ENCODE measurements around the gene OR5AN1. TPM values are rescaled to one million over a fixed set of nuclear protein-coding genes. Genes with fewer than 3 reads are reported as not detected.
"Not testable (repeated sequence)": the region's sequence is repeated elsewhere in the genome, so short reads cannot be mapped to it uniquely, and the experiment has no call there.

Gene OR5AN1
- not detected for polyA plus RNA-seq (2013, experiment 1 of 2; ENCODE audit: insufficient read length)
- not detected for polyA plus RNA-seq (2013, experiment 2 of 2; ENCODE audit: insufficient read length)

- DNase-seq: no peak
These were observed at the start of gene OR5AN1 for GRCh38 chr11:59358595-59358994. OR5AN1 (plus strand) TSS chr11:59358895; CDS start chr11:59364459, 5,564 bp downstream.

- DNase-seq: no peak
These were observed 23.7 kb upstream of the OR5AN1 start for GRCh38 chr11:59335001-59335400.

GRCh38 chr11:59336176-59336575 lies 22.5 kb upstream of the OR5AN1 start:
- DNase-seq: no peak

GRCh38 chr11:59336931-59337330 lies 21.8 kb upstream of the OR5AN1 start:
- DNase-seq: no peak

- DNase-seq: not testable (repeated sequence)
These were observed 9.0 kb upstream of the OR5AN1 start for GRCh38 chr11:59349657-59350056.

GRCh38 chr11:59355226-59355625 lies 3.5 kb upstream of the OR5AN1 start:
- no peak for DNase-seq

- no peak for DNase-seq
These were observed 2.1 kb upstream of the OR5AN1 start for GRCh38 chr11:59356561-59356960.

GRCh38 chr11:59358020-59358419 lies 675 bp upstream of the OR5AN1 start:
- no peak for DNase-seq

- no peak for DNase-seq
These were observed 6.7 kb downstream of the OR5AN1 start for GRCh38 chr11:59365232-59366018.

GRCh38 chr11:59368238-59369022 lies 9.7 kb downstream of the OR5AN1 start:
- no peak for DNase-seq

GRCh38 chr11:59372324-59372723 lies 13.6 kb downstream of the OR5AN1 start:
- not testable (repeated sequence) for DNase-seq

GRCh38 chr11:59380263-59381059 lies 21.8 kb downstream of the OR5AN1 start:
- DNase-seq: no peak

GRCh38 chr11:59394186-59394585 lies 35.5 kb downstream of the OR5AN1 start:
- DNase-seq: no peak

- DNase-seq: no peak
These were observed 42.0 kb downstream of the OR5AN1 start for GRCh38 chr11:59400461-59401261.

GRCh38 chr11:59401262-59401552 lies 42.5 kb downstream of the OR5AN1 start:
- no peak for DNase-seq

- no peak for DNase-seq
These were observed 44.9 kb downstream of the OR5AN1 start for GRCh38 chr11:59403546-59403945.

GRCh38 chr11:59413646-59414045 lies 55.0 kb downstream of the OR5AN1 start:
- no peak for DNase-seq

- no peak for DNase-seq
These were observed 56.4 kb downstream of the OR5AN1 start for GRCh38 chr11:59415111-59415510.

GRCh38 chr11:59416613-59417012 lies 57.9 kb downstream of the OR5AN1 start:
- no peak for DNase-seq

GRCh38 chr11:59417023-59417422 lies 58.3 kb downstream of the OR5AN1 start:
- no peak for DNase-seq

- DNase-seq: no peak
These were observed 59.5 kb downstream of the OR5AN1 start for GRCh38 chr11:59418156-59418555.

All from fibroblast of skin of scalp (primary cell).